Kidney epithelial cell (primary cell): ENCODE measurements around the gene TK1. TPM values are rescaled to one million over a fixed set of nuclear protein-coding genes. Genes with fewer than 3 reads are reported as not detected.
A peak's percentile ranks its signal among the peaks of the same experiment; 100 is the strongest.

Experiments used
- DNase-seq: peaks from one replicate; pipeline ENCODE4 v3.0.0-alpha.2; 2010; ENCODE audit warnings: low read depth
- H3K27me3 ChIP-seq: 2 replicates; pipeline ENCODE4 v1.6.0; 2011; ENCODE audit warnings: low read length; ENCODE audit not compliant: control insufficient read depth, insufficient read depth
- H3K36me3 ChIP-seq: 2 replicates; pipeline ENCODE4 v1.5.1; 2011; ENCODE audit warnings: low read length; ENCODE audit not compliant: control insufficient read depth, insufficient read depth
- H3K4me3 ChIP-seq: 2 replicates; pipeline ENCODE4 v1.5.1; 2011; ENCODE audit warnings: low read depth, mild to moderate bottlenecking, control low read depth, low read length
- total RNA-seq: library from RNA; depleted of rRNA; stranded (reverse); fragments of >200 nt; gene quantifications from 2 replicates; pipeline ENCODE4 v1.2.3, GENCODE V29; 2015
- TF ChIP-seq, protein P1 (sequence below): IDR thresholded peaks from 2 replicates; pipeline ENCODE4 v1.5.1; 2011; ENCODE audit warnings: mild to moderate bottlenecking, moderate library complexity, low read length, control low read depth, inconsistent platforms; ENCODE audit not compliant: insufficient read depth, poor library complexity, severe bottlenecking

TK1 gene
- total RNA-seq, 1 donor from 2014 or later, result 15.0 TPM

DNA sequence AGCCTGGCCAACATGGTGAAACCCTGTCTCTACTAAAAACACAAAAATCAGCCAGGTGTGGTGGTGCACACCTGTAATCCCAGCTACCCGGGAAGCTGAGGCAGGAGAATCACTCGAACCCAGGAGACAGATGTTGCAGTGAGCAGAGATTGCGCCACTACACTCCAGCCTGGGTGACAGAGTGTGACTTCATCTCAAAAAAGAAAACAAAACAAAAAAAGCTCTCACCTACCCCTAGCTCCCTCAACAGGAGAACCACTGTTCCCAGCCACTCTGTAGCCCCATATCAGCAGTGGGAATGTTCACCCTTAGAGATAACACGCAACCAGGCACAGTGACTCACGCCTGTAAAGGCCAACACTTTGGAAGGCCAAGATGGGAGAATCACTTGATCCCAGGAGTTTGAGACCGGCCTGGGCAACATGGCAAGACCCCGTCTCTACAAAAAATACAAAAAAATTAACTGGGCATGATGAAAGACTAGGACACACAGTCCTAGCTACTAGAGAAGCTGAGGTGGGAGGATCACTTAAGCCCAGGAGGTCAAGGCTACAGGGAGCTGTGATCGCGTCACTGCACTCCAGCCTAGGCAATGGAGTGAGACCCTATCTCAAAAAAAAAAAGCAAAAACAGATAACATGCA, 50.9 kb downstream of the TK1 start:
- TF ChIP-seq, protein P1, sequence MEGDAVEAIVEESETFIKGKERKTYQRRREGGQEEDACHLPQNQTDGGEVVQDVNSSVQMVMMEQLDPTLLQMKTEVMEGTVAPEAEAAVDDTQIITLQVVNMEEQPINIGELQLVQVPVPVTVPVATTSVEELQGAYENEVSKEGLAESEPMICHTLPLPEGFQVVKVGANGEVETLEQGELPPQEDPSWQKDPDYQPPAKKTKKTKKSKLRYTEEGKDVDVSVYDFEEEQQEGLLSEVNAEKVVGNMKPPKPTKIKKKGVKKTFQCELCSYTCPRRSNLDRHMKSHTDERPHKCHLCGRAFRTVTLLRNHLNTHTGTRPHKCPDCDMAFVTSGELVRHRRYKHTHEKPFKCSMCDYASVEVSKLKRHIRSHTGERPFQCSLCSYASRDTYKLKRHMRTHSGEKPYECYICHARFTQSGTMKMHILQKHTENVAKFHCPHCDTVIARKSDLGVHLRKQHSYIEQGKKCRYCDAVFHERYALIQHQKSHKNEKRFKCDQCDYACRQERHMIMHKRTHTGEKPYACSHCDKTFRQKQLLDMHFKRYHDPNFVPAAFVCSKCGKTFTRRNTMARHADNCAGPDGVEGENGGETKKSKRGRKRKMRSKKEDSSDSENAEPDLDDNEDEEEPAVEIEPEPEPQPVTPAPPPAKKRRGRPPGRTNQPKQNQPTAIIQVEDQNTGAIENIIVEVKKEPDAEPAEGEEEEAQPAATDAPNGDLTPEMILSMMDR, result no peak
- no peak for DNase-seq
- Histone ChIP-seq H3K36me3 (no peaks in the 10 kb centered on the region), H3K27me3 (peaks cover 27% of the 10 kb centered on the region), H3K4me3 (no peak overlapping the region)

DNA sequence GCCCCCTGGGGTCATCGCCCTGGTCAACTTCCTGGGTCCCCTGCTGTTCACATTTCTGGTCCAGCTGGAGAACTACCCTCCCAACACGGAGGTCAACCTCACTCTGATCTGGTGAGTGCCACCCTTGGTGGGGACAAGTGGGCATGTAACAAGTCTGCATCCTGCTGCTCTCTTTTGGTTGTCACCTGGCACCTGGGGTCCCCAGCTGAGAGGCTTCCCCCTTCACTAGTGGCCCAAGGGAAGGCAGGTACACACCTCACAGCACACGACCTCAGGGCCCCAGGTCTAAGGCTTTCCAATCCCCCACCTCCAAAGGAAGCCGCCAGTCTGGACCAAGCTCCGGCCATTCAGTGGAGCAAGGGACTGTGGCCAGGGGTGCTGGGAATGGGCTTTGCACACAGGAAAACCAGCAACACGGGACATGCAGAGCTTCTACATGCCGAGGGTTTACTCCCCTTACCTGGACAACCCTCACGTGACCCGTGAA, 51.9 kb downstream of the TK1 start:
- Histone ChIP-seq H3K27me3 (peaks cover 29% of the 10 kb centered on the region), H3K36me3 (no peaks in the 10 kb centered on the region), H3K4me3 (no peak overlapping the region)
- no peak for DNase-seq
- TF ChIP-seq, protein P1, result no peak

DNA sequence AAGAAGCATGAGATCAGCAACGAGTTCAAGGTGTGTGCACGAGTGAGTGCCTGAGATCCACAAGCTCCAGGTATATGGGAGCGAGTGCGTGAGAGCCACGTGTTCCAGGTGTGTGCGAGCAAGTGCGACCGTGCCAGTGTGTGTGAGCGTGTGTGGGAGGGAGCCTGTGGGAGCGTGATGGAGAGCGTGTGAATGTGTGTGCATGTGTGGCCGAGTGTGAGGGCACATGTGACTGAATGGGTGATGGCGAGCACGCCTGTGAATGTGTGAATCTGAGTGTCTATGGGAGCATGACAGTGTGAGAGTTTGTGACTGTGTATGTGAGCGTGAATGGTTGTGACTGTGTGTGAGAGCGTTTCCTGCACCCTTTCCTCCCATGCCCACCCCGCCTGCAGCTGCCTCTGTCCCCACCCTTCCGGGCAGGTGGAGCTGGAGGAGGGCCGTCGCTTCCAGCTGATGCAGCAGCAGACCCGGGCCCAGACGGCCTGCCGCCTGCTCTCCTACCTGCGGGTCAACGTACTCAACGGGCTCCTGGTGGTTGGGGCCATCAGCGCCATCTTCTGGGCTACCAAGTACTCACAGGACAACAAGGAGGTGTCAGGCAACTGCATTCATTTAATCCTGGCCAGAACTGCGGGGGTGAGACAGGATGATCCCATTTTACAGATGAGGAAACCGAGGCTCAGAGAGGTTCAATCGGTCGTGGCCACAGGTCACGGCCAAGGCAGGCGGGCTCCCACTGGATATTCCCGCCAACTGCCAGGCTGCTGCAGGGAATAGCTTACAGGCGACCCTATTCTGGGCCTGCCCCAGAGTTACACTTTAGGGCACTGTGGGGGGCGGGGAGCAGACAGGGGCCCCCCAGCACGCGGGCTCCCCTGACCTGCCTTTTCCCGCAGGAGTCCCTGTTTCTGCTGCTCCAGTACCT, 52.6 kb downstream of the TK1 start:
- no peak overlapping the region for H3K4me3 ChIP-seq
- TF ChIP-seq, protein P1, result peak; percentile 56
- no peak for DNase-seq
- no peaks in the 10 kb centered on the region for H3K36me3 ChIP-seq
- H3K27me3 ChIP-seq, result peaks cover 29% of the 10 kb centered on the region

DNA sequence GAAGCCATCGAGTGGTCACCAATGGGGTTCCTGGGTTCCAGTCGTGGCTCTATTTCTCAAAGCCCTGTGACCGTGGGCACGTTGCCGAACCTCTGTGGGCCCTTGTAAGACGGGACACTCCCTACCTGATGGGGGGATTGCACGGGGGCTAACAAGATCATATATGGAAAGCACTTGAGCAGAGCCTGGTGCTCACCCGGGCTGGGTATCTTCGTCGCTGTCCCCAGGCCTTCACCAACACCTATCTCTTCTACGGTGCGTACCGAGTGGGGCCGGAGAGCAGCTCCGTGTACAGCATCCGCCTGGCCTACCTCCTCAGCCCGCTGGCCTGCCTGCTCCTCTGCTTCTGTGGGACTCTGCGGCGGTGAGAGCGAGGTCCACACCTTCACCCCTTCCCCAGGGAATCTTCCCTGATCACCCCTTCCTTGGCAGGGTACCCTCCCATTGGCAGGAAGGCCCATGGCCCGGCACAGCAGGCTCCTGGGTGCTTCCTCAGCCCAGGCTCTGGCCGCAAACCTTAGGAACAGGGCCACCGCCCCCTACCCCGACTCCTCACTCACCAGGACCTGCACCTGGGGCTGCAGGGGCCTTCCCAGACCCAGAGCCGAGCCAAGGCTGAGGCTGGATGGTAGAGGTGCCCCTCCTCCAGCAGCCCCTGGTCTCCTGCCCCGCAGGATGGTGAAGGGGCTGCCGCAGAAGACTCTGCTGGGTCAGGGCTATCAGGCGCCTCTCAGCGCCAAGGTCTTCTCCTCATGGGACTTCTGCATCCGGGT, 53.5 kb downstream of the TK1 start:
- H3K4me3 ChIP-seq, result no peak overlapping the region
- TF ChIP-seq, protein P1, result no peak
- H3K27me3 ChIP-seq, result peaks cover 29% of the 10 kb centered on the region

DNA sequence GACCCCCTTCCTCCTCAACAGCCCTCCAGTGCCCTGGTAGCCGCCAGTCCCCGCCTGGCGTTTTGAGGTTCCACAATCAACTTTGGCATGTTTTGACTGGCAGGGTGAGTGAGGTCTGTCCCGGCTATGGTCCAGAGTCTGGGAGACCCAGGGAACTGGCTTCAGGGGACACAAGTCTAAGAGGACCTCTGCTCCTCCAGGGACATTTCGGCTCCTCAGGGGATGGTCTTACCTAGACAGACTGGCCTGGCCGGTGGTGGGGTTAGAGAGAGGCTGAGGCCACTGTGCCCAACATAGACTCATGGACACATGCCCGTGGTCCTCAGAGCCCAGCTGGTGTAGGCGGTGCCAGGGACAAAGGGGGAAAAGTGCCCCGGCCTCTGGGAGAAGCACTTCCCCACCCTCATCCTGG, 54.1 kb downstream of the TK1 start:
- TF ChIP-seq, protein P1, result no peak
- H3K4me3 ChIP-seq, result no peak overlapping the region
- no peaks in the 10 kb centered on the region for H3K36me3 ChIP-seq
- peaks cover 29% of the 10 kb centered on the region for H3K27me3 ChIP-seq
- no peak for DNase-seq

More for the DNA sequence above, 53.5 kb downstream of the TK1 start:
- no peak for DNase-seq
- no peaks in the 10 kb centered on the region for H3K36me3 ChIP-seq
